ENCODE data around the gene PLPPR4.

PLPPR4 gene

DNA sequence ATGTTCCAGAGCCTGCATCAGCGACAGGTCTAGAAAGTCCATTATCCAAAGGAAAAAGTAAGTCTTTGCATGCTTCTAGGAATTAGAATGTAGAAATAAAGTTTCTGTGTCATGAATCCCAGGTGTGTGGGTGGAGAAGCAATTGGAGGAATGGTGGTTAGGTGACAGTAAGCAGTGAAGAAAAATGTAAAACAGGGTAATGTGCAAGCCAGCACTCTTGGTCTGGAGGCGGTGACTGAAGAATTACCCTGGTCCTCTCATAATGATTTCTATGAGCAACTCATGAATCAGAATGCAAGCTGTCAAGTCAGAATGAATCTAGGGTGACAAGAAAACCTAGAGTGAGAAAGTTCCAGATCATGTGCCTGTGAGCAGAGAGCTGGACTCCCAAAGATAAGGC is 33.6 kb downstream of the PLPPR4 start:
- WGBS (ENCODE audit: insufficient coverage, insufficient read length), result no CpG with 5 or more reads among the region's 2 CpGs
- no peak overlapping the region for H3K4me3 ChIP-seq (ENCODE audit: low read length)
- no peak for DNase-seq (ENCODE audit: low read depth, low spot score)
- no peak overlapping the region for H3K27ac ChIP-seq (ENCODE audit: low read length)
- H3K4me1 ChIP-seq (ENCODE audit: control insufficient read depth, insufficient read depth, low read length), result no peaks in the 10 kb centered on the region
- H3K36me3 ChIP-seq (ENCODE audit: control insufficient read depth, insufficient read depth, low read length), result no peaks in the 10 kb centered on the region
- no peaks in the 10 kb centered on the region for H3K9me3 ChIP-seq (ENCODE audit: control insufficient read depth, insufficient read depth, low read length)
- H3K27me3 ChIP-seq (ENCODE audit: control insufficient read depth, insufficient read depth, low read length), result no peaks in the 10 kb centered on the region

DNA sequence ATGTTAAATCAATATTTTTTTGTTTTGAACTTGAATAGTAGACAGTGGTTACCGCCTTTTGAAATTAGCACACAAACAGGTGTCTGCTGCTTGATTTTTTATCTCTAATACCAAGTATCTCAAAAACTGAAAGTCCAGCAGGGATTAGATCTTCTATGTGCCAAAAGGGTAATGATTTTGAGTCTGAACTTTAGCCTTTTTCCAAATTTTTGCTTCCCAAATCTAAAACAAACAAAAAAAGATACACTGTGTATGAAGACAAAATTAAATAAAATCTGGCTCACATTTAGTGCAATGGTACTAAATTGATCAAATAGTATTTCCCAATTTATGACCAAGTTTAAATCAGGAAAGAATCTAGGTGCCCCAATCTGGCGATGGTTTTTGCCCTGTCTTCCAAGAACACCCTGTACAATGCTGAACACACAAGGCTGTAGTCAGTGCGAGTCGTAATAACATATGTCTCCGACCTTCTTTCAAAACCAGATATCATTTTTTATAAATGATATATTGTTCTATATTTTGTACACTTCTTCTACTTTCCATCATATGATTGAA is 40.5 kb downstream of the PLPPR4 start:
- no peaks in the 10 kb centered on the region for H3K27me3 ChIP-seq (ENCODE audit: control insufficient read depth, insufficient read depth, low read length)
- H3K9me3 ChIP-seq (ENCODE audit: control insufficient read depth, insufficient read depth, low read length), result no peaks in the 10 kb centered on the region
- WGBS (ENCODE audit: insufficient coverage, insufficient read length), result no CpG with 5 or more reads among the region's 5 CpGs
- DNase-seq (ENCODE audit: low read depth, low spot score), result no peak
- H3K4me3 ChIP-seq (ENCODE audit: low read length), result no peak overlapping the region
- H3K27ac ChIP-seq (ENCODE audit: low read length), result no peak overlapping the region
- H3K36me3 ChIP-seq (ENCODE audit: control insufficient read depth, insufficient read depth, low read length), result no peaks in the 10 kb centered on the region
- no peaks in the 10 kb centered on the region for H3K4me1 ChIP-seq (ENCODE audit: control insufficient read depth, insufficient read depth, low read length)

DNA sequence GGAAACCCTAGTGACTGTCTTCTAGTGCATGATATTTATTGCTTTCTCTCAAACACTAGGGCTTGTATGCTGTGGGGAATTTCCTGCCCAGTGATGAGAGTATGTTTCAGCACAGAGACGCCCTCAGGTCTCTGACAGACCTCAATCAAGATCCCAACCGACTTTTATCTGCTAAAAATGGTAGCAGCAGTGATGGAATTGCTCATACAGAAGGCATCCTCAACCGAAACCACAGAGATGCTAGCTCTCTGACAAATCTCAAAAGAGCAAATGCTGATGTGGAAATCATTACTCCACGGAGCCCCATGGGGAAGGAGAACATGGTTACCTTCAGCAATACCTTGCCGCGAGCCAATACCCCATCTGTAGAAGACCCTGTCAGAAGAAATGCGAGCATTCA is 41.3 kb downstream of the PLPPR4 start:
- H3K27ac ChIP-seq (ENCODE audit: low read length), result no peak overlapping the region
- no peaks in the 10 kb centered on the region for H3K9me3 ChIP-seq (ENCODE audit: control insufficient read depth, insufficient read depth, low read length)
- DNase-seq (ENCODE audit: low read depth, low spot score), result no peak
- no peak overlapping the region for H3K4me3 ChIP-seq (ENCODE audit: low read length)
- H3K4me1 ChIP-seq (ENCODE audit: control insufficient read depth, insufficient read depth, low read length), result no peaks in the 10 kb centered on the region
- H3K36me3 ChIP-seq (ENCODE audit: control insufficient read depth, insufficient read depth, low read length), result no peaks in the 10 kb centered on the region
- no peaks in the 10 kb centered on the region for H3K27me3 ChIP-seq (ENCODE audit: control insufficient read depth, insufficient read depth, low read length)
- WGBS (ENCODE audit: insufficient coverage, insufficient read length), result no CpG with 5 or more reads among the region's 7 CpGs

DNA sequence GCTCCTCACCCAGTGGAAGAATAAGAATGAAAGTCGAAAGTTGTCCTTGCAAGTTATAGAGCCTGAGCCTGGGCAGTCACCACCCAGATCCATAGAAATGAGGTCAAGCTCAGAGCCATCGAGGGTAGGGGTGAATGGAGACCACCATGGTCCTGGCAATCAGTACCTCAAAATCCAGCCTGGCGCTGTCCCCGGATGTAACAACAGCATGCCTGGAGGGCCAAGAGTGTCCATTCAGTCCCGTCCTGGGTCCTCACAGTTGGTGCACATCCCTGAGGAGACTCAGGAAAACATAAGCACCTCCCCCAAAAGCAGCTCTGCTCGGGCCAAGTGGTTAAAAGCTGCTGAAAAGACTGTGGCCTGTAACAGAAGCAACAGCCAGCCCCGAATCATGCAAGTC is 41.8 kb downstream of the PLPPR4 start:
- H3K4me1 ChIP-seq (ENCODE audit: control insufficient read depth, insufficient read depth, low read length), result no peaks in the 10 kb centered on the region
- no peak overlapping the region for H3K27ac ChIP-seq (ENCODE audit: low read length)
- WGBS (ENCODE audit: insufficient coverage, insufficient read length), result no CpG with 5 or more reads among the region's 7 CpGs
- no peaks in the 10 kb centered on the region for H3K27me3 ChIP-seq (ENCODE audit: control insufficient read depth, insufficient read depth, low read length)
- H3K9me3 ChIP-seq (ENCODE audit: control insufficient read depth, insufficient read depth, low read length), result no peaks in the 10 kb centered on the region
- no peak overlapping the region for H3K4me3 ChIP-seq (ENCODE audit: low read length)
- DNase-seq (ENCODE audit: low read depth, low spot score), result no peak
- H3K36me3 ChIP-seq (ENCODE audit: control insufficient read depth, insufficient read depth, low read length), result no peaks in the 10 kb centered on the region

DNA sequence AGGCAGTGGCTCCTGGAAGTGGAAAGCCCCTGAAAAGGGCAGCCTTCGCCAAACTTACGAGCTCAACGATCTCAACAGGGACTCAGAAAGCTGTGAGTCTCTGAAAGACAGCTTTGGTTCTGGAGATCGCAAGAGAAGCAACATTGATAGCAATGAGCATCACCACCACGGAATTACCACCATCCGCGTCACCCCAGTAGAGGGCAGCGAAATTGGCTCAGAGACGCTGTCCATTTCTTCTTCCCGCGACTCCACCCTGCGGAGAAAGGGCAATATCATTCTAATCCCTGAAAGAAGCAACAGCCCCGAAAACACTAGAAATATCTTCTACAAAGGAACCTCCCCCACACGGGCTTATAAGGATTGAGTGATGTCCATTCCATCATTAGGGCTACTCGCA is 42.4 kb downstream of the PLPPR4 start:
- DNase-seq (ENCODE audit: low read depth, low spot score), result no peak
- Histone ChIP-seq H3K4me1 (ENCODE audit: control insufficient read depth, insufficient read depth, low read length) (no peaks in the 10 kb centered on the region), H3K27me3 (ENCODE audit: control insufficient read depth, insufficient read depth, low read length) (no peaks in the 10 kb centered on the region), H3K4me3 (ENCODE audit: low read length) (no peak overlapping the region), H3K27ac (ENCODE audit: low read length) (no peak overlapping the region), H3K9me3 (ENCODE audit: control insufficient read depth, insufficient read depth, low read length) (no peaks in the 10 kb centered on the region), H3K36me3 (ENCODE audit: control insufficient read depth, insufficient read depth, low read length) (no peaks in the 10 kb centered on the region)
- no CpG with 5 or more reads among the region's 15 CpGs for WGBS (ENCODE audit: insufficient coverage, insufficient read length)

DNA sequence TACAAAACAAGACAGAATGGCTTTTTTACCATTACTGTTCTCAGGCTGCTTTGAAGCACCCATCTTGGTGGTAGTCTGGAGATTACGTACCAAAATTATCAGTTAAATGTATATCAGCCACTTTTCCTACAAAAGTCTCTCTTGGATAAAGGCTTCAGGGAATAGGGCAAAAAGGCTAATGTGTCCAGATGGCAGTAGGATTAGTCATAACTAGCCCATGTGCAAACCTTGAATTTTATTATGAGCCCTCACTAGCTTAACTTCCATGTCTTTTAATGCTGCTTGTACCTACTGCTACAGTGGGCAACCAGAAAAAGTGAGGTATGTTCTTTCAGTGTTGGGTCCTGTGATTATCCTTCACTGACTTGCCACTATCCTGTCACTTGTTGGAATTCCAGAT is 51.0 kb downstream of the PLPPR4 start:
- no peaks in the 10 kb centered on the region for H3K27me3 ChIP-seq (ENCODE audit: control insufficient read depth, insufficient read depth, low read length)
- no peaks in the 10 kb centered on the region for H3K36me3 ChIP-seq (ENCODE audit: control insufficient read depth, insufficient read depth, low read length)
- H3K4me3 ChIP-seq (ENCODE audit: low read length), result no peak overlapping the region
- no peak for DNase-seq (ENCODE audit: low read depth, low spot score)
- no peaks in the 10 kb centered on the region for H3K4me1 ChIP-seq (ENCODE audit: control insufficient read depth, insufficient read depth, low read length)
- H3K9me3 ChIP-seq (ENCODE audit: control insufficient read depth, insufficient read depth, low read length), result no peaks in the 10 kb centered on the region
- WGBS (ENCODE audit: insufficient coverage, insufficient read length), result no CpG with 5 or more reads among the region's 1 CpG
- H3K27ac ChIP-seq (ENCODE audit: low read length), result no peak overlapping the region

DNA sequence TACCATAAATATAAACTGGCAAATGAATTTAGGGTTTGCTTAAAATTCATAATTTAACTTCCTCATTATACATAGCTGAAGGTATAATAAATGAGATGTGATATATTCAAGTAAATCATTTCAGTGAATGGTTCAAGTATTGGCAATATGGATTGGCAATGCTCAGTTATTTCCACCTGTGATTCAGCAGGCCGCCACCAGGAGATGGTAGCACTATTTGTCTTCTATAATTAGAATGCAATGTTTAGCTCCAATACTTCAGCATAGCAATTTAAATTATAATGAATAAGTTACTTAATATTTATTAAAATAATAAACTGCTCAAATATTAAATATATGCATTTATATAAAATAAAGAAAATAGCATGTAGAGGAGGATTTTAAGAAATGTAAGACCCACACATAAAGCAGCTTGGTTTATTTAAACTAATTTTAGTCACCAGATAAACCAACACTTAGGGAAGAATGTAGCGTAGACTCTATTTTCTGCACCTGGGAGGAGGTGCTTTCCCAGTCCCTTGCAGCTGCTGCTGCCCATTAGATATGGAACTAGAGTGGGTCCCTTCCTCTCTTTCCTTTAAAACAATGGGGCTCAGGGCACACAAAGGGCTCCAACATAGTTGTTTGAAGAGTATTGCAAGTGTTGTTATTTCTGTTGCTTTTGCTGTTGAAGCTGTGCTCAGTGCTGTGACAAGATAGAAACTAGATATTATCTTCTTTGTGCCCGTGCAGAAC is 62.1 kb downstream of the PLPPR4 start:
- H3K27ac ChIP-seq (ENCODE audit: low read length), result no peak overlapping the region
- no peaks in the 10 kb centered on the region for H3K27me3 ChIP-seq (ENCODE audit: control insufficient read depth, insufficient read depth, low read length)
- no peak overlapping the region for H3K4me3 ChIP-seq (ENCODE audit: low read length)
- no CpG with 5 or more reads among the region's 3 CpGs for WGBS (ENCODE audit: insufficient coverage, insufficient read length)
- peaks cover 2% of the 10 kb centered on the region; the same call in 1 of the 2 replicates for H3K4me1 ChIP-seq (ENCODE audit: control insufficient read depth, insufficient read depth, low read length)
- H3K9me3 ChIP-seq (ENCODE audit: control insufficient read depth, insufficient read depth, low read length), result no peaks in the 10 kb centered on the region
- H3K36me3 ChIP-seq (ENCODE audit: control insufficient read depth, insufficient read depth, low read length), result no peaks in the 10 kb centered on the region
- DNase-seq (ENCODE audit: low read depth, low spot score), result no peak

DNA sequence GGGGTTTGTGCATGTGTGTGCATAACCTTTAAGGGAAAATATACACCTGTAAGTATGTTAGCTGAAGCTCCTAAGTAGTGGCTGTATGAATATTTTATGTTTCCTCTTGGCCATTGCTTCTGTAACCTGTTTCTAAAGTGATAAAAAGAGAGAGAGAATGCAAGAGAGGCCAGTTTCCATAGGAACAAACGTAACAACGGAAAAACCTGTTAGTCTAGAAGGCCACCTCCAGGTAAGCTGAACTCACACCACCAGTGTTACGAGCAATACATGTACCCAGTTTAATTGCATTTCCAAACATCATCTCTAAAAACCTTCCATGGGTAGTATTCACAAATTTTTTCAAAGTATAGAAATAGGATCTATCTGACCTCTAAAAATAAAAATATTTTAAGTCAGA is 63.1 kb downstream of the PLPPR4 start:
- Histone ChIP-seq H3K4me3 (ENCODE audit: low read length) (no peak overlapping the region), H3K9me3 (ENCODE audit: control insufficient read depth, insufficient read depth, low read length) (no peaks in the 10 kb centered on the region), H3K4me1 (ENCODE audit: control insufficient read depth, insufficient read depth, low read length) (peaks cover 2% of the 10 kb centered on the region; the same call in 1 of the 2 replicates), H3K27ac (ENCODE audit: low read length) (no peak overlapping the region), H3K27me3 (ENCODE audit: control insufficient read depth, insufficient read depth, low read length) (no peaks in the 10 kb centered on the region), H3K36me3 (ENCODE audit: control insufficient read depth, insufficient read depth, low read length) (no peaks in the 10 kb centered on the region)
- DNase-seq (ENCODE audit: low read depth, low spot score), result peak; percentile 55
- WGBS (ENCODE audit: insufficient coverage, insufficient read length), result no CpG with 5 or more reads among the region's 3 CpGs

DNA sequence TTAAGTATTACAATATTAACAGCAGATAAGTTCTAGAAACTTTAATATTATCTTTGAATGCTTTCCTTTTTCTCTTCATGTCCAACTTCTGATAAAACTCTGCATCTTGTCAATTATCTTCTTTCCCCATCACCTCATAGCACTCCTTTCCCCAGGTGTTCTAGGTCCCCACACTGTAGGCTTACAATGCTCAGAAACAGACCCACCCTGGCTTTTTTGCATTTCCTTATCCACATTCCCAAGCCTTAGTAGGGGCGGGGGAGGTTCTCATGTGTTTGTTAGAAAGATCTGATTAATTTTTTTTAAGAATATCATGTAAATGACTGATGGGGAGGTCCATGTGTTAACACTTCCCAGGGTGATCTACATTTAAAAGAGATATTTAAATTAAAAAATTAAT is 63.9 kb downstream of the PLPPR4 start:
- Histone ChIP-seq H3K4me3 (ENCODE audit: low read length) (no peak overlapping the region), H3K36me3 (ENCODE audit: control insufficient read depth, insufficient read depth, low read length) (no peaks in the 10 kb centered on the region), H3K27ac (ENCODE audit: low read length) (no peak overlapping the region), H3K27me3 (ENCODE audit: control insufficient read depth, insufficient read depth, low read length) (no peaks in the 10 kb centered on the region), H3K9me3 (ENCODE audit: control insufficient read depth, insufficient read depth, low read length) (no peaks in the 10 kb centered on the region), H3K4me1 (ENCODE audit: control insufficient read depth, insufficient read depth, low read length) (peaks cover 2% of the 10 kb centered on the region; the same call in 1 of the 2 replicates)
- no CpG with 5 or more reads among the region's 1 CpG for WGBS (ENCODE audit: insufficient coverage, insufficient read length)
- DNase-seq (ENCODE audit: low read depth, low spot score), result peak; percentile 20

DNA sequence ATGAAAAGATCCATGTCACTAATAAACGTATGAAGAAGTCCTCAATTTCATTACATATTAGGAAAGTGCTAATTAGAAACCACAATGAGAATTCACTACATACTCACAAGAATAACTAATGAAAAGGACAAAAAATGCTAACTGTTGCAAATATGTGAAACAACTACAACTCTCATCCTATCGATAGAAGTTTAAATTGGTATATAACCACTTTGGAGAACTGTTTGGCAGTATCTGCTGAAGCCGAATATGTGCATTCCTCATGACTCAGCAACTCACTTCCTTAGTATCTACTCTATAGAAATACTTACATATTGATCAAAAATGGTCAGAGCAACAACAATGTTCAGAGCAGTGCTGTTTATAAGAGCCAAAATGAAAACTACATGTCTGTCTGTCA is 66.8 kb downstream of the PLPPR4 start:
- no peaks in the 10 kb centered on the region for H3K9me3 ChIP-seq (ENCODE audit: control insufficient read depth, insufficient read depth, low read length)
- no peak overlapping the region for H3K4me3 ChIP-seq (ENCODE audit: low read length)
- no peaks in the 10 kb centered on the region for H3K36me3 ChIP-seq (ENCODE audit: control insufficient read depth, insufficient read depth, low read length)
- no peak for DNase-seq (ENCODE audit: low read depth, low spot score)
- WGBS (ENCODE audit: insufficient coverage, insufficient read length), result no CpG with 5 or more reads among the region's 3 CpGs
- H3K27me3 ChIP-seq (ENCODE audit: control insufficient read depth, insufficient read depth, low read length), result no peaks in the 10 kb centered on the region
- peaks cover 2% of the 10 kb centered on the region; the same call in 1 of the 2 replicates for H3K4me1 ChIP-seq (ENCODE audit: control insufficient read depth, insufficient read depth, low read length)
- no peak overlapping the region for H3K27ac ChIP-seq (ENCODE audit: low read length)

DNA sequence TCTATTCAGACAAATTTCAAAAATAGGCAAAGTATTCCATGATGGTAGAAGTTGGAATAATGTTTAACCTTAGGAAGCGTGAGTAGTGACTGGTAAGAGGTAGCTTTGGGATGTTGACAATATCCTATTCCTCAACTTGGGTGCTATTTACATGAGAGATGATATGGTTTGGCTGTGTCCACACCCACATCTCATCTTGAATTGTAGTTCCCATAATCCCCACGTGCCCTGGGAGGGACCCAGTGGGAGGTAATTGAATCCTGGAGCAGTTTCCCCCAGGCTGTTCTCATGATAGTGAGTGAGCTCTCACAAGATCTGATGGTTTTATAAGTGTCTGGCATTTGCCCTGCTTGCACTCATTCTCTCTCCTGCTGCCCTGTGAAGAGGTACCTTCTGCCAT is 67.3 kb downstream of the PLPPR4 start:
- H3K36me3 ChIP-seq (ENCODE audit: control insufficient read depth, insufficient read depth, low read length), result no peaks in the 10 kb centered on the region
- no CpG with 5 or more reads among the region's 2 CpGs for WGBS (ENCODE audit: insufficient coverage, insufficient read length)
- H3K27ac ChIP-seq (ENCODE audit: low read length), result no peak overlapping the region
- DNase-seq (ENCODE audit: low read depth, low spot score), result no peak
- H3K4me3 ChIP-seq (ENCODE audit: low read length), result no peak overlapping the region
- H3K9me3 ChIP-seq (ENCODE audit: control insufficient read depth, insufficient read depth, low read length), result no peaks in the 10 kb centered on the region
- H3K27me3 ChIP-seq (ENCODE audit: control insufficient read depth, insufficient read depth, low read length), result no peaks in the 10 kb centered on the region
- peaks cover 2% of the 10 kb centered on the region; the same call in 1 of the 2 replicates for H3K4me1 ChIP-seq (ENCODE audit: control insufficient read depth, insufficient read depth, low read length)
